ENCODE data around the gene CD1E.
"Not testable (repeated sequence)": the region's sequence is repeated elsewhere in the genome, so short reads cannot be mapped to it uniquely, and the experiment has no call there.

CD1E gene

GRCh38 chr1:158362482-158362881 lies 8.8 kb downstream of the CD1E start:
- DNase-seq (ENCODE audit: low read depth in 2 of 2) = no peak

DNA sequence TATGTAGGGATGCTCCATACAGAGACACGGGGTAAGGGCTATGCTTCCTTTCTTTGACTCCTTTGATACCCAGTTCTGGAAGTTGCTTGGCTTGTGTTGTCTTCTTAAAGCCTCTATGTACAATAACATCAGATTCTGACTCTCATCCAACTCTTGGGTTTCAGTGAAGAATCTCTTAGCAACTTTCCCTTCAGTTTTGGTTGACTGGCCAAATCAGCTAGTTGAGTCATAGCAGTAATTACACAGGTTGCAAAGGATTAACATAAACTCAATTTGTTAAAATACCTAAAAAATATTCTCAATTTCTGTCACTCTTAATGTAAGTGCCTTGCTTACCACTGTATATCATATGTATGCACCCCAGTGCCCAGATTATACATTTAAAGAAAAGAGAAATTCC lies 9.2 kb downstream of the CD1E start:
- no peak for DNase-seq (ENCODE audit: low read depth in 2 of 2)

DNA sequence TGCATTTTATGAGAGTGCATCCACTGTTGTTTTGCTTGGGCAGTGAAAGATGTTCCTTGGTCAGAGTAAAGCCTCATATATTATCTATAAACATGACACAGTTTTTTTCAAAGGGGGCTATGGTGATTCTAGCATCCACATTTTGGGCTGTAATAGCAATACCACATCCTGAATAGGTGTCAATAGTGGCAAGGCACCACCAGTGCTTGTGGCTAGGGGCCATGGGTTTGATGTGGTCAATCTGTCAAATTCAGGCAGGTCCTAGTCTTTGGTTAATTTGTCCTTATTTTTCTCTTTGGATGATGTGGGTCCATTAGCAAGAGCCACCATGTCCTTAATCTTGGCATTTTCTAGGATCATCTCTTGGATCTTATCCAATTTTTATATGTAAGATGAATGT lies 13.1 kb downstream of the CD1E start:
- no peak for DNase-seq (ENCODE audit: low read depth in 2 of 2)

GRCh38 chr1:158371188-158371953 lies 17.7 kb downstream of the CD1E start:
- no peak for DNase-seq (ENCODE audit: low read depth in 2 of 2)

DNA sequence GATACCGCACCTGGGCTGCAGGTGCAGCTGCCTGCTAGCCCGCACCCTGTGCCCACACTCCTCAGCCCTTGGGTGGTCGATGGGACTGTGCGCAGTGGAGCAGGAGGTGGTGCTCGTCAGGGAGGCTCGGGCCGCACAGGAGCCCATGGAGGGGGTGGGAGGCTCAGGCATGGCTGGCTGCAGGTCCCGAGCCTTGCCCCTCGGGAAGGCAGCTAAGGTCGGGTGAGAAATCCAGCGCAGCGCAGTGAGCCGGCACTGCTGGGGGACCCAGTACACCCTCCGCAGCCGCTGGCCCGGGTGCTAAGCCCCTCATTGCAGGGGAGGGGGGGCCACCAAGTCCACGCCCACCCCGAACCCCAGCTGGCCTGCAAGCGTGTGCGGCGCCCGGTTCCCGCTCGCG lies 20.4 kb downstream of the CD1E start:
- not testable (repeated sequence) for DNase-seq (ENCODE audit: low read depth in 2 of 2)

DNA sequence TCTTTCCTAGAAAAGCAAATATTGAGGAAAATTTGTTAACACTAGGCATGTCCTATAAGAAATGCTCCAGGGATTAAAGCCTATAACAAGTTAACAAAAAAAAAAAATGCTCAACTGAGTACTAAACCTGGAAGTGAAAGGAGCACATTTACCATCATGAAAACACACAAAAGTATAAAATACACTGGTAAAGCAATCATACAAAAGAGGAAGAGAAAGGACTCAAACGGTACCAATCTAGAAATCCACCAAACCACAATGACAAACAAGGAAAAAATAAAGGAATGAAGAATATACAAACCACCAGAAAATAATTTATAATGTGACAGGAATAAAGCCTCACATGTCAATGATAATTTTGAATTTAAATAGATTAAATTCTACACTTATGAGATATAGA lies 21.2 kb downstream of the CD1E start:
- DNase-seq (ENCODE audit: low read depth in 2 of 2) = no peak

GRCh38 chr1:158390331-158390730 lies 36.6 kb downstream of the CD1E start:
- DNase-seq (ENCODE audit: low read depth in 2 of 2) = no peak

GRCh38 chr1:158391099-158391498 lies 37.4 kb downstream of the CD1E start:
- no peak for DNase-seq (ENCODE audit: low read depth in 2 of 2)

GRCh38 chr1:158393476-158393875 lies 39.8 kb downstream of the CD1E start:
- DNase-seq (ENCODE audit: low read depth in 2 of 2) = no peak

- no peak for DNase-seq (ENCODE audit: low read depth in 2 of 2)
Observed at GRCh38 chr1:158396646-158397045, 43.0 kb downstream of the CD1E start.

- no peak for DNase-seq (ENCODE audit: low read depth in 2 of 2)
Observed at GRCh38 chr1:158398818-158399514, 45.3 kb downstream of the CD1E start, which contains the start of gene OR10T2. Gene OR10T2, minus strand, starts transcription at chr1:158399466. Its CDS starts 0 bp downstream, at chr1:158399466.

- no peak for DNase-seq (ENCODE audit: low read depth in 2 of 2)
Observed at GRCh38 chr1:158400871-158401270, 47.2 kb downstream of the CD1E start.

DNA sequence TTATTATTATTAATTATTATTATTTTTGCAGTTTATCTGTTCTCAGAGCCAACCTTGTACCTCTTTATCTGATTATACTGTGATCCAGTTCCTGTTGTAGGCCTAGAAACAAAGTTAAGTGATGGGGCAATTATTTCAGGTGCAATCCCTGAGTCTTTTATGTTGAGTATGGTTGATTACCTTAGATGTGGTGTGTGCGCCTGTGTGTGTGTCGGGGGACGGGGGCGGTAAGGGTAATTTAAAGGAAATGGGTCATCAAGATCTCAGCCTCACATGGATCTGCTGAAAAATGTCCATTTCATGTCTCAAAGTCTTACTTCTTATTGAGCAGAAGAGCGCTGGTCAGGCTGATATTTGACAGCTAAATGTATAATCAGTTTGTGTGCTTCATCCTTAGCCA lies 53.4 kb downstream of the CD1E start:
- no peak for DNase-seq (ENCODE audit: low read depth in 2 of 2)
